SK-N-MC (cell line): ENCODE measurements around the gene BRI3.

Experiments used
- EZH2 ChIP-seq: fragments of 200-600 bp; sonication (generic); IDR thresholded peaks from one replicate; pipeline ENCODE4 v1.6.1; 2017; ENCODE audit warnings: antibody characterized with exemption
- FOXP2 ChIP-seq: optimal IDR thresholded peaks from 2 replicates; pipeline ENCODE3; 2011; ENCODE audit warnings: mild to moderate bottlenecking, moderate library complexity; ENCODE audit not compliant: insufficient read depth; ENCODE audit errors: extremely low read length, control extremely low read depth
- POLR2AphosphoS5 ChIP-seq: IDR thresholded peaks from 2 replicates; pipeline ENCODE4 v1.6.1; 2012; ENCODE audit warnings: mild to moderate bottlenecking, low read depth, low read length, borderline replicate concordance

- TF ChIP-seq FOXP2 (no peak), EZH2 (no peak), POLR2AphosphoS5 (no peak)
Measured at GRCh38 chr7:98234429-98235147, 46.9 kb upstream of the BRI3 start.
